Brain pericyte (primary cell): ENCODE data around the gene TNFAIP3.

ENCODE experiments used
- DNase-seq: peaks from one replicate; pipeline ENCODE4 v3.0.0-alpha.2; 2012; ENCODE audit warnings: low read depth, low spot score

Gene TNFAIP3

DNA sequence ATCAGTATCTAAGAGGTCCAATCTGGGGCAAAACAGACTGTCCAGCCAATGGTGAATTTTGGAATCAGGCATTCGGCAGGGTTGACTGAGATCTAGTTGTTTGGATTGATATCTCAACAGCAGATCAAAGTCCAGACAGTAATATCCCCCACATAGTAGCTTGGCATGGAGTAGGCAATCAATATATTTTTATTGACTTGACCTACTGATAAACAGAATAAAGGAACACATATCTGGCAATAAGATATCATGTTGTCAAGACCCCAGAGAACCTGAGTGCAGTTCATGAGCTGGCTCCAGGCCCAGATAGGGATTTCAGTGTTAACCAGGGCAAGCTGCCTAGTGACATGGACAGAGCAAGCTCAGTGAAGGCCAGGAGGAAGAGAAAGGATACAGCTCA, 34.4 kb downstream of the TNFAIP3 start:
- no peak for DNase-seq

- no peak for DNase-seq
Observed at GRCh38 chr6:137902699-137903098, 35.6 kb downstream of the TNFAIP3 start.

DNA sequence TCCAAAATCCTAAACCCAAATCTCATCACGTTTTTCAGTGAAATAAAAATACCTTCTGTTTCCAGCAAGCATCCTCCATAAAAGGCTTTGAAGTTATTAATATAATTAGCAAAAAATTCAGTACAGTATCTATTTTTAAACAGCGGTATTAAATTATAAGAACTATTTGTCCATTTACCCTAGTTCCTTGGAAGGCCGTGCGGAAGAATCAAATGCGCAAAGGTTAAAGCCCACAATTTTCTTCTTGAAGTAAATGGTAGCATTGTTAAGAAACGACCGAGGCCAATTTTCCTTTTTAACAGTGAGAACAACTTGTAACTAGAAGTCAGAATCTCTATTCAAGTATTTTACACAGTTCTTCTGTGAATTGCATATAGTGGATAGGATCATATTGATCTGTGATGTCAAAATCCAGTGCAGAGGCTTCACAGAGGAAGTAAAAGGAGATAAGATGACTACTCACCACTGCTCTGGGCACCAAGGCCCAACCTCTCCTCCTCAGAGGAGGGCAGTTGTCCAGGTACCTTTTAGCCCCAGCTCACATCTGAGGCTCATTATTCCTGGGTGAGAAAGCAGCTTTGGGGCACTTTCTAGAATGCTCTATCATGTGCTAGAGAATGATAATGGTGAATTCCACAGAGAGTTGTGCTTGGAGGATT, 36.3 kb downstream of the TNFAIP3 start:
- DNase-seq = no peak

- DNase-seq = no peak
Observed at GRCh38 chr6:137903933-137904821, 37.1 kb downstream of the TNFAIP3 start.

- DNase-seq = no peak
Observed at GRCh38 chr6:137904822-137905617, 38.0 kb downstream of the TNFAIP3 start.

DNA sequence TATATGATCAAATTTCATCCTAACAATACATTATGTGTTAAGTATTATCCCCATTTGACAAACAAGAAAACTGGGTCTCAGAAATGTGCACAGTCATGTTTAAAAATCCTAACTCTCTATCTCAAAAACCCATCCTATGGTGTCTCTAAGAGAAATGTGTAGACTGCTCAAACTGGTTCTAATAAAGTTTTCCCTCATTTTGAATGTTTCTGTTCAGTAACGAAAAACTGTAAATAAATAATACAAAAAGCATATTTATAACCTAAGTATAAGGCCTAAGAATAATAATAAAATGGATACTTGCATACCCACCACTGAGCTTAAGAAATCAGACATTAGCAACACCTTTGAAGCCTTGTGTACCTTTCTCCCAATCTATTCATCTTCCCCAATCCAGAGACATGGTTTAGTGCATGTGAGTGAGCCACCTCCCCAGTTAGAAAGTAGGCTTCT, 39.0 kb downstream of the TNFAIP3 start:
- DNase-seq = no peak

- DNase-seq = no peak
Observed at GRCh38 chr6:137907170-137907569, 40.1 kb downstream of the TNFAIP3 start.

- DNase-seq = no peak
Observed at GRCh38 chr6:137909533-137909932, 42.5 kb downstream of the TNFAIP3 start.

- no peak for DNase-seq
Observed at GRCh38 chr6:137910424-137910834, 43.4 kb downstream of the TNFAIP3 start.

DNA sequence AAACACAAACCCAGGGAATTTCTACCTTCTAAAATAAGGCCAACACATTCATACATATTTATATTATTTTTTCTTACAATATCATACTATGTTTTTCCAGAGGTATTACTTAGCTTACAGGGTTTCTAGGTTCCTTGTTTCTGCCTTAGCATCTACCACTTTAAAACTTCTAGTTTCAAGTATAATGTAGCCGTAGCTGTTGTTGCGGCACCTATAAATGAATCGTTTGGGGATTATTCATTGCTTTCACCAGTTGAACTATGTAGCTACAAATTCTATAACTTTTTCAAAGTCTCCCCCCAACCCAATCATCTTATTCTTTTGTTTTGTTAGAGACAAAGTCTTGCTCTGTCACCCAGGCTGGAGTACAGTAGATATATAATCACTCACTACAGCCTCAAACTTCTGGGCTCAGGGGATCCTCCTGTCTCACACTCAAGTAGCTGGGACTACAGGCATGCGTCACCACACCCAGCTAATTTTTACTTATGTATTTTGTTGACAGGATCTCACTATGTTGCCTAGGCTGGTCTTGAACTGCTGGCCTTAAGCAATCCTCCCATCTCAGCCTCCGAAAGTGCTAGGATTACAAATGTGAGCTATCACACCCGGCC, 43.9 kb downstream of the TNFAIP3 start:
- no peak for DNase-seq

DNA sequence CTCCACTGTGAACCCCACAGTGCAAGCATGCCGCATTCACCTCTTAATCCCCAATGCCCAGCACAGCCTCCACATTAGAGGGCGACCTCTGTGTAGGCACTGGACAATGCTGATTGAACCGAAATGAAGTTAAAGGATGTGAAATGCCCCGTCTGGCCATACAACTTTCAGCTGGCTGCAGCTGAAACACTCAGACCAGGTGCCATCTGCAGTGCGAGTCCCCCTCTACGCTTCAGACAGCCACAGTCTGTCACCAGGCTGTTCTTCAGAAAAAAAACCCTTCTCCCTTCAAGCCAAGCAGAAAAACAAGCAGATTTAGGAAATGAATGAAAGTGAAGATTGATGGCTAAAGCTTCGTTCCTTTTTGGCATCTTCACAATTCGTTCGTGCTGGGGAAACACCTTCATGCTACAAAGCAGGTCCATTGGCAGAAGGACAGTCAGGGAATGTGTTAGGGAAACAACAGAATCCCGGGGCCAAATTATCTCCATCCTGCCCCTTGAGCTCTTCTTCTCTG, 44.7 kb downstream of the TNFAIP3 start:
- DNase-seq = no peak

DNA sequence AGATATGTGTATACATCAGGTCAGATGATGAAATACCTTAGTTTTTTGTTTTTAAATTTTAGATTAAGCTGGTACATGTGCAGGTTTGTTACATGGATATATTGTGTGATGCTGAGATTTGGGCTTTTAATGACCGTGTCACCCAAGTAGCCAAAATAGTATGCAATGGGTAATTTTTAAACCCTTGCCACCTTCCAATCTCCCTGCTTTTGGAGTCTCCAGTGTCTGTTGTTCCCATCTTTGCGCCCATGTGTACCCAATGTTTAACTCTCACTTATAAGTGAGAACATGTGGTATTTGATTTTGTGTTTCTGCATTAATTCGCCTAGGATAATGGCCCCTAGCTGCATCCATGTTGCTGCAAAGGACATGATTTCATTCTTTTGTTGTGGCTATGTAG, 45.8 kb downstream of the TNFAIP3 start:
- no peak for DNase-seq

GRCh38 chr6:137913434-137913833, 46.4 kb downstream of the TNFAIP3 start:
- DNase-seq = no peak

DNA sequence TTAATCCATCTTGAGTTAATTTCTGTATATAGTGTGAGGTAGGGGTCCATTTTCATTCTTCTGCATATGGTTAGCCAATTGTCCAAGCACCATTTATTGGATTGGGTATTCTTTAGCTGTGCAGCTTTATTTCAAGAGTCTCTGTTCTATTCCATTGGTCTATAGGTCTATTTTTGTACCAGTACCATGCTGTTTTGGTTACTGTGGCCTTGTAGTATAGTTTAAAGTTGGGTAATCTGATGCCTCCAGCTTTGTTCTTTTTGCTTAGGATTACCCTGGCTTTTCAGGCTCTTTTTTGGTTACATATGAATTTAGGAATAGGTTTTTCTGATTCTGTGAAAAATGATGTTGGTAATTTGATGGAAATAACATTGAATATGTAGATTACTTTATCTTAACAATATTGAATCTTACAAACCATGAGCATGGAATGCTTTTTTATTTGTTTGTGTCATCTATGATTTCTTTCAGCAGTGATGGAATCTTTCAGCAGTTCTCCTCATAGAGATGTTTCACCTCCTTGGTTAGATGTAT, 47.0 kb downstream of the TNFAIP3 start:
- DNase-seq = no peak

- DNase-seq = no peak
Observed at GRCh38 chr6:137914530-137915193, 47.6 kb downstream of the TNFAIP3 start.

- no peak for DNase-seq
Observed at GRCh38 chr6:137915790-137916189, 48.7 kb downstream of the TNFAIP3 start.

- DNase-seq = no peak
Observed at GRCh38 chr6:137917551-137918325, 50.7 kb downstream of the TNFAIP3 start.

DNA sequence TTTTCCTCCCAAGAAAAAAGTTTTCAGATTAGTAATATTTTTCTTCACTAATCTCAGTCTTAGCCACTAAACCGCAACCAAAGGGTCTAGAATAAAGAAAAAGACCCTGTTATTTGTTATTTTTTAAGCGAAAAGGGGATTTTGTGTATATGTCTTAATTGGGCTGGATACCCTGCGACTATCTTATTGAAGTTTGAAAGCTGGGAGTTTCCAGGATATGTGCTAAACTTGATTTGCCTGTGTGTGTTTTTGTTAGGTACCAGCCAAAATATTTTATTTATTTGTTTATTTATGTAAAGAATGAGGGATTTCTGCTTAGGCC, 52.4 kb downstream of the TNFAIP3 start:
- no peak for DNase-seq

GRCh38 chr6:137919837-137920730, 53.0 kb downstream of the TNFAIP3 start:
- DNase-seq = no peak
